ENCODE results near the gene PACRG.

PACRG gene

GRCh38 chr6:163284151-163284550, 556.4 kb downstream of the PACRG start:
- DNase-seq (ENCODE audit: low spot score): no peak
- TF ChIP-seq CTCF (IDR thresholded peaks at IDR 0.05; ENCODE audit: extremely low read depth, insufficient read depth, missing control alignments): no peak
- in situ Hi-C loops (cut with MboI; ENCODE audit: low pct_unique_long_range_greater_than_20kb, low sequenced_read_pairs, unreplicated experiment): no loop called here

GRCh38 chr6:163285691-163286090, 557.9 kb downstream of the PACRG start:
- in situ Hi-C loops (cut with MboI; ENCODE audit: low pct_unique_long_range_greater_than_20kb, low sequenced_read_pairs, unreplicated experiment): no loop called here
- no peak for TF ChIP-seq CTCF (IDR thresholded peaks at IDR 0.05; ENCODE audit: extremely low read depth, insufficient read depth, missing control alignments)
- no peak for DNase-seq (ENCODE audit: low spot score)

GRCh38 chr6:163287626-163288025, 559.9 kb downstream of the PACRG start:
- no peak for DNase-seq (ENCODE audit: low spot score)
- TF ChIP-seq CTCF (IDR thresholded peaks at IDR 0.05; ENCODE audit: extremely low read depth, insufficient read depth, missing control alignments): no peak
- in situ Hi-C loops (cut with MboI; ENCODE audit: low pct_unique_long_range_greater_than_20kb, low sequenced_read_pairs, unreplicated experiment): no loop called here

- no peak for TF ChIP-seq CTCF (IDR thresholded peaks at IDR 0.05; ENCODE audit: extremely low read depth, insufficient read depth, missing control alignments)
- no peak for DNase-seq (ENCODE audit: low spot score)
- in situ Hi-C loops (cut with MboI; ENCODE audit: low pct_unique_long_range_greater_than_20kb, low sequenced_read_pairs, unreplicated experiment): no loop called here
These were observed 560.3 kb downstream of the PACRG start for GRCh38 chr6:163288066-163288465.

- TF ChIP-seq CTCF (IDR thresholded peaks at IDR 0.05; ENCODE audit: extremely low read depth, insufficient read depth, missing control alignments): no peak
- in situ Hi-C loops (cut with MboI; ENCODE audit: low pct_unique_long_range_greater_than_20kb, low sequenced_read_pairs, unreplicated experiment): no loop called here
- no peak for DNase-seq (ENCODE audit: low spot score)
These were observed 561.1 kb downstream of the PACRG start for GRCh38 chr6:163288915-163289314.

GRCh38 chr6:163289447-163289846, 561.7 kb downstream of the PACRG start:
- in situ Hi-C loops (cut with MboI; ENCODE audit: low pct_unique_long_range_greater_than_20kb, low sequenced_read_pairs, unreplicated experiment): no loop called here
- DNase-seq (ENCODE audit: low spot score): no peak
- no peak for TF ChIP-seq CTCF (IDR thresholded peaks at IDR 0.05; ENCODE audit: extremely low read depth, insufficient read depth, missing control alignments)

Data from GM13977 (cell line).